BJ (cell line): ENCODE results near the gene IGHMBP2. TPM values are rescaled to one million over a fixed set of nuclear protein-coding genes. Genes with fewer than 3 reads are reported as not detected.

Source experiments
- CTCF ChIA-PET: fragments of 350-600 bp; formaldehyde crosslinking; extraction: SDS; loops from one replicate; lab custom pipeline; 2021; ENCODE audit warnings: antibody characterized with exemption, inconsistent platforms; lab: Yijun Ruan, JAX
- POLR2A ChIA-PET: fragments of 300-600 bp; sonication (Branson Sonifier 250); formaldehyde crosslinking; extraction: SDS; loops from one replicate; lab custom pipeline; 2021; ENCODE audit warnings: antibody characterized with exemption; lab: Charles Lee
- DNase-seq: peaks from one replicate; pipeline ENCODE4 v3.0.0-alpha.2; 2011; ENCODE audit warnings: low read depth
- H3K27me3 ChIP-seq: 2 replicates; pipeline ENCODE4 v1.6.0; 2011; ENCODE audit warnings: low read length; ENCODE audit not compliant: control insufficient read depth, insufficient read depth
- H3K36me3 ChIP-seq: 2 replicates; pipeline ENCODE4 v1.5.1; 2011; ENCODE audit warnings: low read length; ENCODE audit not compliant: control insufficient read depth, insufficient read depth
- H3K4me3 ChIP-seq: 2 replicates; pipeline ENCODE4 v1.5.1; 2011; ENCODE audit warnings: low read depth, mild to moderate bottlenecking, control low read depth, low read length
- polyA plus RNA-seq: library from polyadenylated mRNA; depleted of rRNA; stranded (reverse); fragments of >200 nt; gene quantifications from 2 replicates; pipeline ENCODE4 v1.2.3, GENCODE V29; 2011
- TF ChIP-seq, protein P1 (sequence below): IDR thresholded peaks from 2 replicates; pipeline ENCODE4 v1.5.1; 2011; ENCODE audit warnings: low read depth, mild to moderate bottlenecking, control low read depth, inconsistent platforms, low read length, moderate library complexity; ENCODE audit not compliant: insufficient read depth

IGHMBP2 gene
- polyA plus RNA-seq, 1 experiment = 13.1 TPM

DNA sequence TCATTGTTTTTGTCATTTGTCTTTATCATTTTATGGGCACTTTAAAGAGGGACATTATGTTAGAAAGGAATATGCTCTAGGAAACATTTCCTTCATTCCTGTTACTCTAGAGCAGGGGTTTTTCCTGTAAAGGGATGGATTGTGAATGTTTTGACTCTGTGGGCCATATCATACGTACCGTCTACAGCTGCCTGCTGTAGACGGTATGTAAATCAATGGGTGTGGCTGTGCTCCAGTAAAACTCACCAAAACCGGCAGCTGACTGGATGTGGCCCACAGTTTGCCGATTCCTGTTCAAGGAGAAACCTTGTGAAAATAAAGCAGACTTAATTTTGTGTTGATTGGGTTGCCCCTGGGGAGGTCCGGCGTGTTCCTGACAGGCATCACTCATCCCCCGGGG lies 7.3 kb downstream of the IGHMBP2 start:
- Histone ChIP-seq H3K27me3 (no peaks in the 10 kb centered on the region), H3K4me3 (no peak overlapping the region), H3K36me3 (peaks cover 14% of the 10 kb centered on the region)
- TF ChIP-seq, protein P1, sequence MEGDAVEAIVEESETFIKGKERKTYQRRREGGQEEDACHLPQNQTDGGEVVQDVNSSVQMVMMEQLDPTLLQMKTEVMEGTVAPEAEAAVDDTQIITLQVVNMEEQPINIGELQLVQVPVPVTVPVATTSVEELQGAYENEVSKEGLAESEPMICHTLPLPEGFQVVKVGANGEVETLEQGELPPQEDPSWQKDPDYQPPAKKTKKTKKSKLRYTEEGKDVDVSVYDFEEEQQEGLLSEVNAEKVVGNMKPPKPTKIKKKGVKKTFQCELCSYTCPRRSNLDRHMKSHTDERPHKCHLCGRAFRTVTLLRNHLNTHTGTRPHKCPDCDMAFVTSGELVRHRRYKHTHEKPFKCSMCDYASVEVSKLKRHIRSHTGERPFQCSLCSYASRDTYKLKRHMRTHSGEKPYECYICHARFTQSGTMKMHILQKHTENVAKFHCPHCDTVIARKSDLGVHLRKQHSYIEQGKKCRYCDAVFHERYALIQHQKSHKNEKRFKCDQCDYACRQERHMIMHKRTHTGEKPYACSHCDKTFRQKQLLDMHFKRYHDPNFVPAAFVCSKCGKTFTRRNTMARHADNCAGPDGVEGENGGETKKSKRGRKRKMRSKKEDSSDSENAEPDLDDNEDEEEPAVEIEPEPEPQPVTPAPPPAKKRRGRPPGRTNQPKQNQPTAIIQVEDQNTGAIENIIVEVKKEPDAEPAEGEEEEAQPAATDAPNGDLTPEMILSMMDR = no peak
- DNase-seq = no peak
- ChIA-PET POLR2A (no interaction called here), CTCF (no interaction called here)

DNA sequence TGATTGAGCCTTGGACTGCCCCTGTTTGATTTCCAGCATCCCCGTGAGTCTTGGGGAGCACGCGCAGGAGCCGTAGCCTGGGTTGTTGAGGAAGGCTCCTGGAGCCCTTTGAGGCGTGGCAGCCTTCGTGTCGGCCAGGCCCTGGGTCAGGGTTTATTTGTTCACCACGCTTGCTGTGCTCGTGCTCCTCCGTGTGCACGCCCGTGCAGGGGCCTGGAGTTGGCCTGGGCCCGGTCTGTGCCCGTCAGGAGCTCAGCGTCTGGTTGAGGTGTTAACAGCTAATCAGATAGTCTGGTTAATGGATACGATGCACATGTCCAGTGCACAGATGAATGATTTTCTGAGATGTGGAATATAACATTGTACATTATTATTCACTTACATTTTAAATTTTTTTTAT lies 8.0 kb downstream of the IGHMBP2 start:
- TF ChIP-seq, protein P1 = no peak
- ChIA-PET POLR2A (interaction anchor here (0.7 kb wide), 1 partner anchor 38 kb away, joined by 5 read pairs; no protein-coding TSS in a partner anchor), CTCF (no interaction called here)
- no peak overlapping the region for H3K4me3 ChIP-seq
- no peaks in the 10 kb centered on the region for H3K27me3 ChIP-seq
- DNase-seq = no peak
- peaks cover 19% of the 10 kb centered on the region for H3K36me3 ChIP-seq

DNA sequence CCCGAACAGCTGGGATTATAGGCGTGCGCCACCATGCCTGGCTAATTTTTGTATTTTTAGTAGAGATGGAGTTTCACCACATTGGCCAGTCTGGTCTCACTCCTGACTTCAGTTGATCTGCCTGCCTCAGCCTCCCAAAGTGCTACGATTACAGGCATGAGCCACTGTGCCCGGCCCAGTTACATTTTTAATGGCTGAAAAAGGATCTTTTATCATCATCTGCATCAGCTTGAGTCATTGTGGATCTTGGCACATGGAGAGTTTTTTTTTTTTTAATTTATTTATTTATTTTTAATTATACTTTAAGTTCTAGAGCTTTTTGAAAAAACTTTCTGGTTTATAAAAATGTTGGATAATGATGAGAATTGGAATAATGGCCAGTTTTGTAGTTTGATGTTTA lies 8.6 kb downstream of the IGHMBP2 start:
- Histone ChIP-seq H3K27me3 (no peaks in the 10 kb centered on the region), H3K36me3 (peaks cover 19% of the 10 kb centered on the region), H3K4me3 (no peak overlapping the region)
- ChIA-PET POLR2A (interaction anchor here (0.7 kb wide), 1 partner anchor 38 kb away, joined by 5 read pairs; no protein-coding TSS in a partner anchor), CTCF (no interaction called here)
- TF ChIP-seq, protein P1 = no peak
- DNase-seq = no peak

DNA sequence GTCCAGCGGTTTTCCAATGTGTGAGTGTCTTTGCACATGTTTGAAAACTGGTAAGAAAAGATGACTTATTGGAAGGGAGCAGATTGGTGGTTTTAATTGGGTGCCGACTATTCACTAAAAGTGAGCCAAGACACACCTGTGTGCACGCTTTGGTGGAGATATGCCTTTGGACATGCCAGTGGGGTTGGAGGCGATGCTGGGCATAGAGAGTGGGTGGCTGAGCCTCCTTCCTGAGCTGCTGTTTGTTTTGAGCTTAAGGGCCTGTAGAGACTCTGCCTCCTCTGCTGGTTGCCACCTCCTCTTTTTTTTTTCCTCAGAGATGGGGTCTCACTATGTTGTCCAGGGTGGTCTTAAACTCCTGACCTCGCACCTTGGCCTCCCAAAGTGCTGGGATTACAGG lies 9.5 kb downstream of the IGHMBP2 start:
- TF ChIP-seq, protein P1 = no peak
- CTCF ChIA-PET = interaction anchor here (1.1 kb wide), 1 partner anchor 8 kb away, joined by 3 read pairs; no protein-coding TSS in a partner anchor
- H3K4me3 ChIP-seq = no peak overlapping the region
- no peak for DNase-seq
- H3K27me3 ChIP-seq = no peaks in the 10 kb centered on the region
- POLR2A ChIA-PET = no interaction called here
- peaks cover 20% of the 10 kb centered on the region for H3K36me3 ChIP-seq

DNA sequence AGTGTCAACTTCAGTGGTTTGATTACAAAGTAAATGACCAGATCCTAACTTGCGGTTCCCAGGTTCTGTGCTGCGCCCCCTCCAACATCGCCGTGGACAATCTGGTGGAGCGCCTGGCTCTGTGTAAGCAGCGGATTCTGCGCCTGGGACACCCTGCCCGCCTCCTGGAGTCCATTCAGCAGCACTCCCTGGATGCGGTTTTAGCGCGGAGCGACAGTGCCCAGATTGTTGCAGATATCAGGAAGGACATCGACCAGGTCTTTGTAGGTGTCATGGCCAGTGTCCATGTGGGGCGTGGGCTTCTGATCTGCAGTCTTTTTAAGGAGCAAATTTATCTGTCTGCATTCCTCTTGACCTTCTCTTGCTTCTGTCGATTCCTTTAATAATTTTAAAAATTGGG lies 11.1 kb downstream of the IGHMBP2 start:
- no peak overlapping the region for H3K4me3 ChIP-seq
- TF ChIP-seq, protein P1 = no peak
- POLR2A ChIA-PET = no interaction called here
- DNase-seq = no peak
- no peaks in the 10 kb centered on the region for H3K27me3 ChIP-seq
- CTCF ChIA-PET = no interaction called here
- peaks cover 19% of the 10 kb centered on the region for H3K36me3 ChIP-seq
